ENCODE results near the gene KCTD1.
A peak's percentile ranks its signal among the peaks of the same experiment; 100 is the strongest.

KCTD1 gene

GRCh38 chr18:26549263-26550094 lies 1.1 kb upstream of the KCTD1 start:
- DNase-seq, result peak; percentile 27

- DNase-seq, result no peak
Observed at GRCh38 chr18:26547646-26548414, 523 bp downstream of the KCTD1 start.

GRCh38 chr18:26546875-26547645 lies 1.3 kb downstream of the KCTD1 start:
- no peak for DNase-seq

GRCh38 chr18:26546170-26546874 lies 2.0 kb downstream of the KCTD1 start:
- DNase-seq, result no peak

GRCh38 chr18:26545335-26546123 lies 2.8 kb downstream of the KCTD1 start:
- DNase-seq, result no peak

GRCh38 chr18:26544451-26544850 lies 3.9 kb downstream of the KCTD1 start:
- DNase-seq, result no peak

GRCh38 chr18:26543373-26543772 lies 5.0 kb downstream of the KCTD1 start:
- DNase-seq, result no peak

- peak; percentile 14 for DNase-seq
Observed at GRCh38 chr18:26540043-26540628, 8.2 kb downstream of the KCTD1 start.

- no peak for DNase-seq
Observed at GRCh38 chr18:26538524-26538923, 9.8 kb downstream of the KCTD1 start.

- no peak for DNase-seq
Observed at GRCh38 chr18:26536664-26537063, 11.7 kb downstream of the KCTD1 start.

- no peak for DNase-seq
Observed at GRCh38 chr18:26536032-26536431, 12.3 kb downstream of the KCTD1 start.

- no peak for DNase-seq
Observed at GRCh38 chr18:26535630-26536029, 12.7 kb downstream of the KCTD1 start.

GRCh38 chr18:26532367-26533340 lies 15.7 kb downstream of the KCTD1 start:
- no peak for DNase-seq

- no peak for DNase-seq
Observed at GRCh38 chr18:26531605-26532298, 16.6 kb downstream of the KCTD1 start.

GRCh38 chr18:26526966-26527234 lies 21.5 kb downstream of the KCTD1 start:
- DNase-seq, result no peak

- no peak for DNase-seq
Observed at GRCh38 chr18:26526128-26526965, 22.0 kb downstream of the KCTD1 start.

- no peak for DNase-seq
Observed at GRCh38 chr18:26524504-26525351, 23.6 kb downstream of the KCTD1 start.

GRCh38 chr18:26524002-26524401 lies 24.4 kb downstream of the KCTD1 start:
- no peak for DNase-seq

Measured in NCI-H1694 (cell line).